ENCODE results near the gene FTO. TPM values are rescaled to one million over a fixed set of nuclear protein-coding genes. Genes with fewer than 3 reads are reported as not detected.

FTO gene
- total RNA-seq, 4 donors from 2014 or later, result 21.3 to 50.5 (median 40.8) TPM

DNA sequence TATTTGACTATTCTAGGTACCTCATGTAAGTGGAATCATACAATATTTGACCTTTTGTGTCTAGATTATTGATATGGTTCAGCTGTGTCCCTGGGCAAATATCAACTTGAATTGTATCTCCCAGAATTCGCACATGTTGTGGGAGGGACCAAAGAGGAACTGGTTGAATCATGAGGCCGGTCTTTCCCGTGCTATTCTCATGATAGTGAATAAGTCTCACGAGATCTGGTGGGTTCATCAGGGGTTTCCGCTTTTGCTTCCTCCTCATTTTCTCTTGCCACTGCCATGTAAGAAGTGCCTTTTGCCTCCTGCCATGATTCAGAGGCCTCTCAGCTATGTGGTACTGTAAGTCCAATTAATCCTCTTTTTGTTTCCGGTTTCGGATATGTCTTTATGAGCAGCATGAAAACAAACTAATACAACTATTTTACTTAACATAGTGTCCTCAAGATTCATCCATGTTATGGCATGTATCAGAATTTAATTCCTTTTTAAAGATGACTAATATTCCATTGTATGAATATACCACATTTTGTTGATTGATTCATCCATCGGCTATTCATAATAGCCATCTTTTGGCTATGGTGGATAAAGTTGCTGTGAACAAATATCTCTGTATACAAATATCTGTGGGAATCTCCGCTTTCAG lies 129.1 kb downstream of the FTO start:
- H3K9me3 ChIP-seq, result no peaks in the 10 kb centered on the region
- no peaks in the 10 kb centered on the region for H3K36me3 ChIP-seq
- H3K4me3 ChIP-seq, result no peak overlapping the region
- in situ Hi-C loops (cut with MboI; ENCODE audit: low pct_ligation_motif_present in 1 of 4, low pct_unique_long_range_greater_than_20kb in 1 of 4, low sequenced_read_pairs in 3 of 4) (no loop called here), intact Hi-C loops (cut with DNase I; ENCODE audit: low total_unique reads) (no loop called here)
- no peak overlapping the region for H3K27ac ChIP-seq
- no peak for DNase-seq
- WGBS, 2 donors (ENCODE audit: low coverage in 1 of 2), result 90 to 94% methylated on average over 9 of the region's 9 CpGs
- H3K4me1 ChIP-seq, result peaks cover 0 to 8% (median 0%) of the 10 kb centered on the region in 4 donors
- no peaks in the 10 kb centered on the region for H3K27me3 ChIP-seq
- TF ChIP-seq POLR2AphosphoS5 (IDR thresholded peaks at IDR 0.05) (no peak), EP300 (IDR thresholded peaks at IDR 0.05; ENCODE audit: low read depth) (no peak), POLR2A (IDR thresholded peaks at IDR 0.05) (no peak)
- TF ChIP-seq, protein P1, sequence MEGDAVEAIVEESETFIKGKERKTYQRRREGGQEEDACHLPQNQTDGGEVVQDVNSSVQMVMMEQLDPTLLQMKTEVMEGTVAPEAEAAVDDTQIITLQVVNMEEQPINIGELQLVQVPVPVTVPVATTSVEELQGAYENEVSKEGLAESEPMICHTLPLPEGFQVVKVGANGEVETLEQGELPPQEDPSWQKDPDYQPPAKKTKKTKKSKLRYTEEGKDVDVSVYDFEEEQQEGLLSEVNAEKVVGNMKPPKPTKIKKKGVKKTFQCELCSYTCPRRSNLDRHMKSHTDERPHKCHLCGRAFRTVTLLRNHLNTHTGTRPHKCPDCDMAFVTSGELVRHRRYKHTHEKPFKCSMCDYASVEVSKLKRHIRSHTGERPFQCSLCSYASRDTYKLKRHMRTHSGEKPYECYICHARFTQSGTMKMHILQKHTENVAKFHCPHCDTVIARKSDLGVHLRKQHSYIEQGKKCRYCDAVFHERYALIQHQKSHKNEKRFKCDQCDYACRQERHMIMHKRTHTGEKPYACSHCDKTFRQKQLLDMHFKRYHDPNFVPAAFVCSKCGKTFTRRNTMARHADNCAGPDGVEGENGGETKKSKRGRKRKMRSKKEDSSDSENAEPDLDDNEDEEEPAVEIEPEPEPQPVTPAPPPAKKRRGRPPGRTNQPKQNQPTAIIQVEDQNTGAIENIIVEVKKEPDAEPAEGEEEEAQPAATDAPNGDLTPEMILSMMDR (IDR thresholded peaks at IDR 0.05), result no peak

DNA sequence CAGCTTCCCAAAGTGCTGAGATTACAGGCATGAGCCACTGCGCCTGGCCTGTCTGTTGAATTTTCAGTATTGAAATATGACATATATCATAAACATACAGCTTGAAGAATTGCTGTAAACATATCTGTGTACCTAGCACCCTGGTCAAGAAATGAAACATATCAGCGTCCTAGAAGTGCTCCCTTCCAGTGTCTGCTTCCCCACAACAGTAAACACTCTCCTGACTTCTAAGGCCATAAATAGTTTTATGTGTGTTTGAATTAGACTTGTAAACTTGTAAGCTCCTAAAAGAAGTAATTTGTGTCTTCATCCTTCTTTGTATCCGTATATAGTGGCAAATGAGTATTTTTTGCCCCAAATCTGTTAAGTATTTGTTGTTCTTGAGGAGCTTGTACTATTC lies 132.2 kb downstream of the FTO start:
- in situ Hi-C loops (cut with MboI; ENCODE audit: low pct_ligation_motif_present in 1 of 4, low pct_unique_long_range_greater_than_20kb in 1 of 4, low sequenced_read_pairs in 3 of 4) (no loop called here), intact Hi-C loops (cut with DNase I; ENCODE audit: low total_unique reads) (no loop called here)
- Histone ChIP-seq H3K4me1 (peaks cover 0 to 8% (median 0%) of the 10 kb centered on the region in 4 donors), H3K27me3 (no peaks in the 10 kb centered on the region), H3K4me3 (no peak overlapping the region), H3K36me3 (no peaks in the 10 kb centered on the region), H3K9me3 (no peaks in the 10 kb centered on the region), H3K27ac (no peak overlapping the region)
- no peak for DNase-seq
- WGBS, 2 donors (ENCODE audit: low coverage in 1 of 2), result 77 to 86% methylated on average over 3 of the region's 3 CpGs
- TF ChIP-seq, protein P1 (IDR thresholded peaks at IDR 0.05), result no peak

DNA sequence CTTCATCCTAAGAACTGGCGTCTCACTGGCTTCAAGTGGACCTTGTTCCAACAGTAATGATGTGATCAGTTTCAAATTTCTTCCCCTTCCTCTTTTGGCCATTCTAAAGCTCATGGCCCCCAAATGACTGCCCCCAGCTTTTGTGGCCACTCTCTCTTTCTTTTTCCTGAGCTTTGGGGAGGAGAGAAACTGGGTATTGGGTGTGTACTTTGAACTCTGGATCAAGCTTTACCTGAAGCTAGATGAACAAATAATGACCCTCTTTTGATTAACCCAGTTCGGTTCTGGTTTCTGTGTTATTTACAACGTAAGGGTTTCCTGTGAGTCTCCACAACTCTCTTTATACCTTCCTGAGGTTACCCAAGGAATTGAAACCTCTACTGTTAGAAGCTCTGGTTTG lies 132.7 kb downstream of the FTO start:
- no peak for DNase-seq
- 79 to 86% methylated on average over 3 of the region's 3 CpGs for WGBS, 2 donors (ENCODE audit: low coverage in 1 of 2)
- Histone ChIP-seq H3K9me3 (no peaks in the 10 kb centered on the region), H3K36me3 (no peaks in the 10 kb centered on the region), H3K27ac (no peak overlapping the region), H3K27me3 (no peaks in the 10 kb centered on the region), H3K4me1 (peaks cover 0 to 8% (median 0%) of the 10 kb centered on the region in 4 donors), H3K4me3 (no peak overlapping the region)
- TF ChIP-seq POLR2AphosphoS5 (IDR thresholded peaks at IDR 0.05), result no peak
- TF ChIP-seq, protein P1 (IDR thresholded peaks at IDR 0.05), result no peak
- TF ChIP-seq POLR2A (IDR thresholded peaks at IDR 0.05), result no peak
- TF ChIP-seq EP300 (IDR thresholded peaks at IDR 0.05; ENCODE audit: low read depth), result no peak
- in situ Hi-C loops (cut with MboI; ENCODE audit: low pct_ligation_motif_present in 1 of 4, low pct_unique_long_range_greater_than_20kb in 1 of 4, low sequenced_read_pairs in 3 of 4), result no loop called here
- intact Hi-C loops (cut with DNase I; ENCODE audit: low total_unique reads), result no loop called here

DNA sequence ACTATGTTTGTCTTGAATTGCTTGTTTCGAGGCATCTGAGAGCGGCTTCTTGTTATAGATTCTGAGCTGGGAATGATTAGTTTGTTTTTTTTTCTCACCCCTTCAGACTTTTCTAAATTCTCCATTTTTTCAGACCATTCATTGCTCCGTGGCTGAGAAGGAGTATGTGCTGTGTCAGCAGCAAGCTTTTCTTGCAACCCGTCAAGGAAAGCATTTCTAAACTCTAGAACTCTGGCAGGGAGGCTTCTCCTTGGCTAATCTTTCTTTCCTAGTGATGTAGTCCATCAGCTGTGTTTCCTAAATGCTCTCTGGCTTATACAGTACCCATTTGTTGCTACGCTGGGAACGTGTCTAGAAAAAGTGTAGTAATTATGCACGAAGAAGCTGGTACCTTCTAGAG lies 133.5 kb downstream of the FTO start:
- no peaks in the 10 kb centered on the region for H3K9me3 ChIP-seq
- TF ChIP-seq POLR2AphosphoS5 (IDR thresholded peaks at IDR 0.05), result no peak
- TF ChIP-seq EP300 (IDR thresholded peaks at IDR 0.05; ENCODE audit: low read depth), result no peak
- TF ChIP-seq POLR2A (IDR thresholded peaks at IDR 0.05), result no peak
- TF ChIP-seq, protein P1 (IDR thresholded peaks at IDR 0.05), result no peak
- no peaks in the 10 kb centered on the region for H3K36me3 ChIP-seq
- DNase-seq, result no peak
- intact Hi-C loops (cut with DNase I; ENCODE audit: low total_unique reads) (no loop called here), in situ Hi-C loops (cut with MboI; ENCODE audit: low pct_ligation_motif_present in 1 of 4, low pct_unique_long_range_greater_than_20kb in 1 of 4, low sequenced_read_pairs in 3 of 4) (no loop called here)
- no peaks in the 10 kb centered on the region for H3K27me3 ChIP-seq
- peaks cover 0 to 8% (median 0%) of the 10 kb centered on the region in 4 donors for H3K4me1 ChIP-seq
- 89 to 91% methylated on average over 6 to 7 of the region's 7 CpGs for WGBS, 2 donors (ENCODE audit: low coverage in 1 of 2)
- H3K4me3 ChIP-seq, result no peak overlapping the region
- no peak overlapping the region for H3K27ac ChIP-seq
